Measurements from ENCODE around the gene LRFN4.

LRFN4 gene

DNA sequence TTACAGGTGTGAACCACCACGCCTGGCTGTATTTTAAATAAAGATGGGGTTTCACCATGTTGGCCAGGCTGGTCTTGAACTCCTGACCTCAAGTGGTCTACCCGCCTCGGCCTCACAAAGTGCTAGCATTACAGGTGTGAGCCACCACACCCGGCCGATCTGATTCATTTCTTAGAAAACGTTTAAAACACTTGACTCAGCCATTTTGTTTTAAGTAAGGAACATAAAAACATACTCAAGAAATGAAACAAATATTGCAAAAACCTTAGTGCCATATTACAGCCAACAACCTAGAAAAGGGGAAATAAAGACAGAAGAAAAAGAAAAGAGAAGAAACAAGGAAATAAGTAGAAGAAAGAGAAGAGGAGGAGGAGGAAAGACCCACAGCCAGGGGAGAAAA lies 17.4 kb downstream of the LRFN4 start:
- no peak for DNase-seq

DNA sequence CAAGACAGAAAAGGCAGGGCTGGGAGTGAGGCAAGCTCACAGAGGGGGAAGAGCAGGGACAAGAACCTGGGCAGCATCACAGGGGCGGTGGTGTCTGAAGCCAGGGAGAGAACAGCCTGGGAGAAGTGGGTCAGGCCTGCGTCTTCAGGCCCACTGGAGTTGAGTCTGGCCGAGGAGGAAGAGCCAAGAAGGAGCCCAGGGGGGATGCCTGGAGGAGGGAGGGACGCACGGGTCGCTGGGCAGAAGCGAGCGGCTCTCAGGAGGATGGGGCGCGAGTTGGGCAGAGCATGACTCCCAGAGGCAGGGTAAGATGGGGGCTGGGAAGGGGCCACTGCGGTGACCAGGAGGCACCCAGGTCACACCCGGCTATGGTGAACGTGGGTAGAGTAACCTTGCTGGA lies 18.5 kb downstream of the LRFN4 start:
- DNase-seq: no peak

DNA sequence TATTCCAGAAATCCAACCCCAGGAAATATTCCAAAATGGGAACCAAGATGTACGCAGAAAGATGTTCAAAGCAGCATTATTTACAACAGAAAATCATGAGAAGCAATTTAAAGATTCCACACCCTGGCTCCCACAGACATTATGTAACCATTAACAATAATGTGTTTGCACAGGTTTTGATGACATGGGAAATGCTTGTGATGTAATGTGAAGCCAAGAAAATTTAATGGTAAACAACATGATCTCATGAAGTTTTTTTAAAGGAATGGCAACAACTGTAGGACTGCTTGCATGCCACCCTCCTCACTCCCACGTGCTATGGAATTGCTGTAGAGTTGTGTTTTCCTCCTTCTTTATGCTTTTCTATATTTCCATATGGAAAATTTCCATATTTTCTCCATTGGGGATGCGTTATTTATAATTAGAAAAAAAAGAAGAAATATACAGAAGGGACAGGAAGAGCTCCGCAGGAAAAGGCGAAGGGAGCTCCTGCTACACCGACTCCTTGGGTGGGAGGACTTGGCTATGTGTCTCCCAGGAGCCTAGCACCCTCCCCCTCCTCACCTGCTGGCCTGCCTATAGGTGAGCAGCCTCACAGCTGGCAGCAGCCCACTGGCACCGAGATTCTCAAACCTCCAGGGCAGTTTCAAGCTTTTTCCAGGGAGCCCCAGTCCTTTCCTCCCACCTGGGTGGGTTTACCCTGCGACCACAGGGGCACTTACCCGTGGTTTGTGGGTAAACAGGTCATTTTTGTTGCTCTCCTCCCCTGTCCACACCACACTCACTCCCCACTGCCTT lies 20.9 kb downstream of the LRFN4 start:
- DNase-seq: no peak

DNA sequence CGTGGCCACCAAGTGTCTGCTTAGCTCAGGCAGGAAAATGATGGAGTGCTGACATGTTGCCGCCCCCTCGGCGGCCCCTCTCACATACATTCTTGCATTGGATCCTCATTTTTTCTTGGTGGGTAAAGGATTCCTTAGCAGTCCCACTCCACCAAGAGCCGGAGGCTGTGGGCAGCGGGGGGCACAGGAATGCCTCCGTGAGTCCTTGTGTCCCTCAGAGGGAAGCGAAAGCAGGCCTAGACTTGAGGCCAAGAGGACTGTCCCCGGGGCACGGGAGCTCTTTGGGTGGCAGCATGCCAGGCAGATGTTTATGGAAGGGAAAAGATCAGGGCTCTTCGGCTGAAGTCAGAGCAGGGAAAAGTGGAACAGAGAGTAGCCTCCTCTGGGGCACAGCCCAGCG lies 21.6 kb downstream of the LRFN4 start:
- DNase-seq: no peak

DNA sequence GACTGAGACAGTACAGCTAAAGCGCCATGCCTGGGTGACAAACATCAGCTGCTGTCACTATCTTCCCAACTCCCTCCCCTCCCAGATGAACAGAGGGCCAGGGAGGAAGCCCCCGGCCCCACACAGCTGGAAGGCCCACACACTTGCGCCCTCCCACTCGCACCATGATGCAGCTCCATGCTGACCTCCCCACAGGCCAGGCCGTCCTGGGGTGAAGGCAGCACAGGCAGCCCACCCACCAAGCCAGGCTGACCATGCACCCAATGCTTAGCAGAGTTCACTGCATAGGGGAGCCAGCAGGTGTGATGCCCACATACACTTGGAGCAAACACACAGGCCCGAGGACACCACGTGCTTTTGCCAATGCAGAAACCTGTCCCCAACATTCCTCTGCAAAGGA lies 22.1 kb downstream of the LRFN4 start:
- no peak for DNase-seq

DNA sequence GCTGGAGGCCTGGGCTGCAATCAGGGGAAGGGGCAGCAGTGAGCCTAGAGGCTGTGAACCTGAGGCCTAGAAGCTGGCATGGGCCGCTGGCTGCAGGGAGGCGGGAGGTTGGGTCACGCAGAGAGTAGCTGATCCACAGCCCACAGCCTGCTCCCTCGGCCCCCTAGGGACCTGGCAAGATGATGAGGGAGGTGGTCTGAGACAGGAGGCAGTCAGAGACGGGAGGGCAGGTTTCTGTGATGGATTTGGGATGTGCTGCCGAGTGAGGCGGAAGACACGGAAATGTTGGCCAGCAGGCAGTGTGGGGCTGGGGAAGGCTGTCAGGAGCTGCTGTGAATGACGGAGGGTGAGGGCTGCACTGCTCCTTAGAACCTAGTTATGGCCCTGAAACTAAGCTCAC lies 22.7 kb downstream of the LRFN4 start:
- no peak for DNase-seq

DNA sequence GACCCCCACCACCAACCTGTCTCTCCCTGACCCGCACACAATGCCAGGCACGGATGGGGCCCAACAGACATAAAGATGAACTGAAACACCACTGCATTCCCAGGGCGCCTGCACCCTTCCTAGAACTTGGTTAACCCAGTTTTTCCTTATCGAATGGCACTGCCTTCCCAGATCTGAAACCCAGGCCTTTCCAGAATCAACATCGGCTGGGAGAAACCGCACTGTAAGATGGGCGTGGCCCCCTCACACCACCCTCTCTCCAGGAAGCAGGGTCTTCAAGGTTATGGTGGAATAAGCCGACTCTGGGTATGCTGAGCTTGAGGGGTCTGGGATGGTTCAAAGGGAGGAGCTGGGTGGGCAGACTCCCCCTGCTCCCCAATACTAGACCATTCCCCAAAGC lies 23.1 kb downstream of the LRFN4 start:
- DNase-seq: no peak

DNA sequence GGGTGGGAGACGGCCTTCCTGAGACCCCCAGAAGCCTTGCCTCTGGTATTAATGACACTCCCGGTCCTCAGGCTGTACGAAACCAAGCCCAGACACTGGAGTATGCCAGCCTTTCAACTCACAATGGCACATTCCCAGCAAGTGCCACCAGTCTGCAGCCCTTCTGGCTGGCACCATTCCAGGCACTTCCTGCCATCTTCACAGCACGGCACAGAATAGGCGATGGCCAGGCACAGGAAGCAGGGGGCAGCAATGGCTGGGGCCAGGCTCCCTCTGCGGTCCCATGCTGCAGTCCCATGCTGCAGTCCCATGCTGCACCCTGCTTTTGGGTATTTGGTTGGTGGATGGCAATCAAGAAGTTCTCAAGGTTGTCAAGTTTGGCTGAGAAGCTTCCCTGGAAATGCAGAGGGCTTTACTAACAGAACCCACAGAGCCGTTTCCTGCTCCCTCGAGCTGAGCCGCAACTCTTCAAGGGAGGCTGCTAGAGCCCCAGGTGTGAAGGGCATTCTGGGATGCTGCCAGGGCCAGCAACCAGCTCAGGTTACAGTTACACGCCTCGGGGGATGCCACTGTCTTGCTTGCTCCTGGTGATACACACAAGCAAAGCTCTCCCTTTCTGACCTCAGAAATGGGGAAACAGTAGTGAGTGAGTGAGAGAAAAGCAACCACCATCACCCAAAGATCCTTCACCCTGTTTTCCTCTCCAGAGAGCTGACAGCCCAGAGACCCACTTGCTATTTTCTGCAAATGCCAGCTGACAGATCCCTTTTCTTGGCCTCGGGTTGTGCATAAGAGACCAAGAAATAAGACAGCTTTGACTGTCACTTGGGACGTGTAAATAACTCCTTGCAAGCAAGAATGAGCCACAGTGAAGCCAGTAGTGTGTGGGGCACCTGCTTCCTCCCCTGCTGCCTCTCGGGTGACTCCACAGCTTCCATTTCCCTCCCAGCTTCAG lies 23.9 kb downstream of the LRFN4 start:
- no peak for DNase-seq

DNA sequence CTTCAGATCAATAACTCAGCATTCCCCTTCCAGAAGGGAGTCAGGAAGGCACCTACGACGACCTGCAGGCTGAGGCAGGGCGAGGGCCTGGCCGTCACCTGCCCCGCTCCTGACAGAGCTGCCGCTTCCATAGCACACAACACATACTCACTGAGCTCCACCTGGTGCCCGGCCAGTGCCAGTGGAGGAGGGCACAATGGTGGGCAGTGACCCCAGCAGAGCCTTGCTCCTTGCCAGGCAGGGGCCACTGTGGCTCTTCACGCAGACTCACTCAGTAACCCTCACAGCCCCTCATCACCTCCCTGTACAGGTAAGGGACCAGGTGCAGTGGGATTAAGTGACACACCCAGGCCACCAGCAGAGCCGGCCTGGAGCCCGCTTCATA lies 24.6 kb downstream of the LRFN4 start:
- no peak for DNase-seq

DNA sequence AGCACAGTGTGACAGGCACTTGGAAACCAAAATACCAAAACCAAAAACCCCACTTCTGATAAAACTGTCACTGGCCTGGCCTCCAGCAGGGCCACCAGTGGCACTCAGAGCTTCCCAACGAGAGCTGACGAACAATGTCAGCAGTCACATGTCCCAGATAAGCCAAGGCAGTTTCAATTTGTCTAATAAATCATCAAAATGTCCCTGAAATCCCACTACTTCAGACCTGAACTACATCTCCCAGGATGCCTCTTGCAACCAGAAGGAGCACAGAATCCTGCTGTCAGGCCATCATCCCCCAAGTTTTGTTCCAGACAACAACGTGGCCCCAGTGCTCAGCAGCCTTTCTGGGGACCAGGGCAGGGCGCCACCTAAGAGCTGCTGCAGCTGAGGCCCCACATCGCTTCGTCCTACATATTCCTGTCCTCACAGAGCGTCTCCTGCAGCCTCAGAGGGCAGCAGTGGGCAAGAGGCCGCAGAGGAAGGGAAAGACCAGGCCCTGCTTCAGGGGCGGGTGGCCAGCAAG lies 25.1 kb downstream of the LRFN4 start:
- DNase-seq: no peak

DNA sequence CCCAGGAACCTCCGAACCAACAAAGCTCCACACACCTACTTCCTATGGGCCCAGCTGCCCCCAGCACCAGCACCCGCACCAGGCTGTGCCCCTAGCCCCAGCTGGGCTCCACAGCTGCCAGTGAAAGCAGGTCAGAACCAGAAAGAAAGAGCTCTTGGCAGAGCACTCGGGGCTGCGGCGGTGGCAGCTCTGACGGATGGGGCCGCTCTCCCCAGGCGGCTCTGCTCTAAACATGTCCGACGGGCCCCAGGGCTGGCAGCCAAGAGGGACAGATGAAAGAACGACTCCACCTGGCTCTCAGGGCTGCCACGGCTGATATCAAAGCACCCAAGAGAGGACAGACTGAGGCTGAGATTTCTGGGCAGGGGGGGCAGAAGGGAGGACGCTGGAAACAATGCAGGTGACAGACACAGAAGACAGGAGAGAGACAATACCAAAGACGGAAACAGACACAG lies 25.7 kb downstream of the LRFN4 start:
- no peak for DNase-seq

DNA sequence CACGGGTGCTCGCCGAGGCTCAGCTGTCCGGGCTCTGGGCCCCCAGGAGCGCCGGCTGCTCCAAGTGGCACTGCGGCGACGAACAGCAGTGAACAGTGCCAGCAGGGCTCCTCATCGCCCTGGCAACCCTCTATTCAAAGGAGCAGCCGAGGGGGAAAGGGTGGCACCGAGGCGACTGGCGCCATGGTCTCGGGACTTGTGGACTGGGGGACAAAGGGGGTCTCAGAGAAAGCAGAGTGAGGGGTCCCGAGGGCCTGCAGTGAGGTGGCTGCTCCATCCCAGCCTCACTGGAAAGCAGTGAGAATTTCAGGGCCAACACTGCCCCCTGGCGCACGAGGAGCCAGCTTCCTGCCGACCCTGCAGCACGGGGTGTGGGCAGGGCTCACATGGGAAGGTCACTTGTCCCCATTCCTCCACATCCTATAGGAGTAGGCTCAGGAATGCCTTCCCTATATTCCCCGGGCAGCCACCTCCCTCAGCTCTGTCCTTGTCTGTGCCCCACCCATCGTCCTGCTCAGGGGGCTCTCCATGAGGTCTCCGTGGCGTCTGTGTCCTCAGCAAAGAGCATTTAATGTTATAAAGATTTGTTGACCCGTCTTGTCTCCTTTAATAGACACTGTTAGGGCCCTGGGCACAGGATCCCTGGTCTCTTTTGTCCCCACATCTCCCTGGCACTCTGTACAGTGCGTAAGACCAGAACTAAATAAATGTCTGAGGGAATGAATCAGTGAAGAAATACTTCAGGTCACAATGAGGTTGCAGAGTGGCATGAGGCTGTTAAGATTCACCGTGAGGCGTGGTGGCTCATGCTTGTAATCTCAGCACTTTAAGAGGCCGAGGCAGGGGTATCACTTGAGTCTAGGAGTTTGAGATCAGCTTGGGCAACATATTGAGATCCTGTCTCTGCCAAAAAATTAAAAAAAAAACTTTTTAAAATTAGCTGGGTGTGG lies 26.4 kb downstream of the LRFN4 start:
- DNase-seq: no peak

DNA sequence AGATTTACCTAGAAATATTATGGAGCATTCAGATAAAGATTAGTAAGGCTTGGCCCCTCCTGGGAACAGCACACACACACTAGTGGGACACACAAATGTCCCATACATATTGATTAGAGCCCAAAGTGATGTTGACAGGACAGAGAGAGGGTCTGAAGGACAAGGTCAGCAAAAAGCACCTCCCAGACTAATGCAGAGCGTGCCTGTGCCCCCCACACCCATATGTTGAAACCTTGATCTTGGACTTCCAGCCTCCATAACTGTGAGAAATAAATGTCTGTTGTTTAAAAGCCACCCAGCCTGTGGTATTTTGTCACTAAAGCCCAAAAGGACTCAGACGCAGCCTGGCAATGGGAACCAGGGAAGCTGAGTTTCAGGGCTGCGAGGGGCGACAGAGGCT lies 27.6 kb downstream of the LRFN4 start:
- DNase-seq: no peak

DNA sequence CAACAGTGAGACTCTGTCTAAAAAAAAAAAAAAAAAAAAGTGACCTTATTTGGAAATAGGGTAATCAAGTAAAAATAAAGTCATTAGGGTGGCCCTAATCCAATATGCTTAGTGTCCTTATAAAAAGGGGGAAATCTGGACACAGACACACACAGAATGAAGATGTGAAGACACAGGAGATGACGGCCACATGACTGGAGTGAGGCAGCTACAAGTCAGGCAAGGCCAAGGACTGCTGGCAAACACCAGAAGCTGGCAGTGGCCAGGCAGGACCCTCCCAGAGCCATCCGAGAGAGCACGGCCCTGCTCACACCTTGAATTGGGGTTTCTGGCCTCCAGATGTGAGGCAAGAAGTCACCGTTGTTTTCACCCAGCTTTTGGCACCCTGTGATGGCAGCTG lies 28.6 kb downstream of the LRFN4 start:
- no peak for DNase-seq

DNA sequence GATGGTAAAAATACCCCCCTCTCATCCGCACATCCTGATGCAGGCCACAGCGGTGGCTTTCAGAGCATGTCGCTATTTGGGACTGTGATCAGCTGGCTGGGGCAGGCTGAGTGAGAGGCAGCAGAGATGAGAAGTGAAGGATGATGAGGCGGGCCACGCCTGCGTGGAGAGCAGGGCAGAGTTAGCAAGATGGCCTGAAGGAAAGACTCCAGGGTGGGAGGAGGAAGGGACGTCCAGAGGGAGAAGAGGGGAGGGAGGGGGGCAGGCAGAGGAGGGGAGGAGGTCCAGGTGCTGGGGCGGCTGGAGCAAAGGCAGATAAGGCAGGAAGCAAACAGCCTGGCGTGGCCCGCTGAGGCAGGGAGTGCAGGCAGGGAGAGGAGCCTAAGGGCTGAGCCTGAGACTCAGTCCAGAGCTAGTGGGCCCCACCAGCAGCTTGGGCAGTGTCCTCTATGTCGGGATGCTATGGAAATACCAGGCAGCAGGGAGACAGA lies 29.1 kb downstream of the LRFN4 start:
- no peak for DNase-seq

DNA sequence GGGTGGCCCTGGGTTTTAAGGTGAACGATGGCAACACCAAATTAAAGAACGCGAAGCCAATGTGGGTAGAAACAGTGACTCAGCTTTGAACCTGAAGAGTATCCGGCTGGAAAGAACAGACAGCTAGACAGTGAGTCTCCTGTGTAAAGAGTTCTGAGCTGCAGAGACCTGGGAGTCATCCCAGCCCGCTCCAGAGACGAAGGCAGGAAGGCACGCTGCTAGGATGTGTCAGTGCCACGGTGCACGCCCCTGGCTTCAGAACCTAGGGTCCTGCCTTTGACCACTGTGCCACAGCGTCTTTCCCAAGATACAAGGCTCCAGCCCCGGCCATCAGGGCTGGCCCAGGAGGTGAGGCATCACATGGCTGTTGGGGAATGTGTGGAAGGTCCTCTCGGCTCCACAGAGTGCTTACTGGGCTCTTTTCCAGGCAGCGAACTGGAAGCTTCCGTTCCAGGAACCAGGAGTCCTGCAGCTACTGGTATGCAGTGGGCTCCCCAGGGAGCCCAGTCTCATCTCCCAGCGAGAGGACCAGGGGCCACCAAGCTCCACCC lies 29.9 kb downstream of the LRFN4 start:
- DNase-seq: no peak

DNA sequence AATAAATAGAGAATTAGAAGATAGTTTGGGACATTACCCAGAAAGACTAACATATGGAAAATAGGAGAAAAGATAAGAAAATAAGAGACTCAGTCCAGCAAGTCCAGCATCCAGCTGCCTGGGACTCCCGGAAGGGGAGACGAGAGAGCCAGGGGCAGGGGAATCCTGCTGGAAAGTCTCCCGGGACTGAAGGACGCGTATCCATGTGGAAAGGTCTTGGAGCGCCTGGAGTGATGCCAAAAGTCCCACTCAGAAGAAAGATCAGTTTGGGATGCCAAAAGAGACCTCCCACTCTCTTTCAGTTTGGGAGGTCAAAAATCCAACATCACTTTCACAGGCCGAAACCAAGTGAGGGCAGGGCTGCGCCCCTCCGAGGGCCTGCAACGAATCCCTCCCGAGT lies 30.7 kb downstream of the LRFN4 start:
- DNase-seq: no peak

DNA sequence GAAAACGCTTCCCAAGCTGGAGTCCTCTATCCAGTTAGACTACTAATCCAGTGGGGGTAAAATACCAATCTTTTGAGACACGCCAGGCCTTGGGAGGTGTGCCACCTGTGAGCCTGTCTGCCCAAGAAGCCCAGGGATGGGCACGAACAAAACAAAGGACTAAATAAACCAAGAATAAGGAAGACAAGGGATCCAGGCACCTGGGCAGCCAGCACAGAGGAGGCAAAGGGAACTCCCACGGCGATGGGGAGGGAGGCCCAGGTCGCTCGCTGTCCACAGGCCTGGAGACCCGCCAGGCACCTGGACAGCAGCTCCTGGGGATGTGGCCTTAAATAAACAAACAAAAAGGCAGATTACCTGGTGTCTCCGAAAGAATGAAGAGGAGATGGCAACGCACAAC lies 31.4 kb downstream of the LRFN4 start:
- DNase-seq: no peak

DNA sequence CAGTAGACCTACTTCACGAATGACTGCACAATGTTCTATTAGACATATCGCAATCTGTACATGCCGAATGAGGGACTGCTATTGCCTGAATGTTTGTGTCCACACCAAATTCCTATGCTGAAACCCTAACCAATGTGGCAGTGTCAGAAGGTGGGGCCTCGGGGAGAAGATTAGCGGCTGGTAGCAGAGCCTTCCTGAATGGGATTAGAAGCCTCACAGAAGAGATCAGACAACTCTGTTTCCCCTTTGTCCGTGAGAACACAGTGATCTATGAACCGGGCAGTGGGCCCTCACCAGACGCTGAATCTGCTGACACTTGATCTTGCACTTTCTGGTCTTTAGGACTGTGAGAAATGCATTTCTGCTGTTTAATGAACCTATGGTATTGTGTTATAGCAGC lies 33.1 kb downstream of the LRFN4 start:
- DNase-seq: no peak

DNA sequence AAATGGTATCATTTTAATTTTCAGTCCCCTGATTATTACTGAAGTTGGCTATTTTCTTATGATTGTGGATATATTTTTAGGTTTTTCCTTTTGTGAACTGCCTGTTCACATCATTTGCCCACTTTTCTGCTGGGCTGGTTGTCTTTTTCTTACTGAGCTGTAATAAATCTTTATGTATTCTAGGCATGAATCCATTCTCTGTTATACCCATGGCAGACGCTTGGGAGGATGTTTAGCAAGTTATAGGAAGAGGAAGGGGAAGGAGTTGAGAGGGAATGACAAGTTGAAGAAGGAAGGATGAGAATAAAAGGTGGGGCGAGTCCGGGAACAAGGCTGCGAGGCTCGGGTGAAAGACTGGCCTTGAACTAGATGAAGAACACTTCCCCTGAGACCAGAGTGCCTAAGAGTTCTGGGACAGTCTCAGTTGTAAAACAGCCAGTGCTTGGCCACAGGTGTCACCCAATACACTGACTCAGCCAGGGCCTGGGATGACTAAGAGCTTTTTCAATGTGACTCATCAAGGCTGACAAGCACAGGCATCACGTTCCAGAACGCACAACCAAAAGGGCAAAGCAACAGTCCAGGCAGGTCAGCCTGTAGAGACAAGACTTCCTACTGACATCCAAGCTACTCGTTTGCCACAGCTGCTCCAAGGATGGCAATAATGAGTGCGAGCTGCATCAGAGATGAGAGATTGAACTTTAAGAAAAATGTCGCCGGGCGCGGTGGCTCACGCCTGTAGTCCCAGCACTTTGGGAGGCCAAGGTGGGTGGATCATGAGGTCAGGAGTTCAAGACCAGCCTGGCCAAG lies 35.2 kb downstream of the LRFN4 start:
- no peak for DNase-seq

DNA sequence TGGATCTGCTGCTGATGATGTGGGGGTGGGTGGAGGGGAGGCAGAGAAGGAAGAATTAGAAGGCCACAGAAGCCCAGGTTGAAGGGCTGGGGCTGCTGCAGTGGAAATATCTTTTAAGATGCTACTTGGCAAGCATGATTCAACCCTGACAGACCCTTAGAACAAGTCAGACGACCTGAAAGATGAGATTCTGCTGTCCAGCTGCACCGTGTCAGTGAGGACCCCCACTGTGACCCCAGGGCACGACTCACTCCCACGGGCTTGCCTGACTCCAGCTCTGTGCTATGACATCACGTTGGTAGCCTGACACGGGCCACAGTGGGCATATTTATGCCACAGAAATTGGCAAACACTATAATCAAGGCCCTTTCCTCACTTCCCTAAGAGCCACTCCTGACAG lies 36.0 kb downstream of the LRFN4 start:
- no peak for DNase-seq
